Prostate gland (tissue), 2 donors: Measurements from ENCODE around the gene FNDC5. TPM values are rescaled to one million over a fixed set of nuclear protein-coding genes. Genes with fewer than 3 reads are reported as not detected.

ENCODE experiments used
- DNase-seq: peaks from one replicate; pipeline ENCODE4 v3.0.0-alpha.2; 2019; ENCODE audit warnings: low spot score
- H3K27ac ChIP-seq, 2 donors: fragments of 200-600 bp; sonication (generic); 2 replicates each; pipeline ENCODE4 v1.5.1; 2017 to 2019
- H3K27me3 ChIP-seq: fragments of 200-600 bp; sonication (generic); replicated peaks from 2 replicates; pipeline ENCODE4 v1.5.1; 2019; ENCODE audit not compliant: insufficient read depth
- H3K36me3 ChIP-seq, 2 donors: fragments of 200-600 bp; sonication (generic); 1 replicate in 1 of 2; 2 replicates in 1 of 2; pipeline versions ENCODE4 v1.5.1 to v1.8.1; 2017 to 2019
- H3K4me1 ChIP-seq: fragments of 200-600 bp; sonication (generic); replicated peaks from 2 replicates; pipeline ENCODE4 v1.5.1; 2019
- H3K4me3 ChIP-seq, 2 donors: fragments of 200-600 bp; sonication (generic); 2 replicates each; pipeline ENCODE4 v1.5.1; 2017 to 2019
- H3K9me3 ChIP-seq: fragments of 200-600 bp; sonication (generic); 2 replicates; pipeline ENCODE4 v1.5.1; 2017
- CTCF ChIP-seq, 4 experiments: fragments of 200-600 bp in 2 of 4; fragments of 450-650 bp in 2 of 4; sonication (generic) in 2 of 4; IDR thresholded peaks; 1 replicate in 3 of 4; 2 replicates in 1 of 4; pipeline ENCODE4 v1.5.1; 2016 to 2019; ENCODE audit warnings: antibody characterized with exemption in 4 of 4, mild to moderate bottlenecking in 2 of 4, moderate library complexity in 2 of 4
- POLR2A ChIP-seq: fragments of 450-650 bp; IDR thresholded peaks from one replicate; pipeline ENCODE4 v1.6.1; 2016; ENCODE audit warnings: antibody characterized with exemption, mild to moderate bottlenecking
- POLR2AphosphoS5 ChIP-seq: sonication (generic); formaldehyde crosslinking; IDR thresholded peaks from one replicate; pipeline ENCODE4 v1.6.1; 2017; ENCODE audit warnings: antibody characterized with exemption
- WGBS: methylation state at CpG from one replicate; pipeline ENCODE4 v1.1.5; 2018; 5-methylcytosine and 5-hydroxymethylcytosine counted together
- intact Hi-C: fragments of 100-400 bp; cut with DNase I; formaldehyde crosslinking; loops from one replicate; pipeline ENCODE4 v1.14.2; 2022
- total RNA-seq, 2 donors: library from RNA; depleted of rRNA; stranded (reverse); fragments of >200 nt; gene quantifications; one replicate each; pipeline ENCODE4 v1.1.0, GENCODE V29; 2016

FNDC5 gene
- total RNA-seq, 2 donors from 2014 or later: 1.5 to 19.1 TPM

- Histone ChIP-seq H3K36me3 (no peaks in the 10 kb centered on the region), H3K27me3 (no peaks in the 10 kb centered on the region), H3K27ac (no peak overlapping the region), H3K4me3 (no peak overlapping the region), H3K9me3 (no peaks in the 10 kb centered on the region), H3K4me1 (no peaks in the 10 kb centered on the region)
- WGBS: 93% methylated on average over 8 of the region's 8 CpGs
- no peak for TF ChIP-seq CTCF (IDR thresholded peaks at IDR 0.05)
- no peak for TF ChIP-seq POLR2A
- TF ChIP-seq POLR2AphosphoS5: no peak
- intact Hi-C loops: no loop called here
- DNase-seq: no peak
These were observed 6.2 kb downstream of the FNDC5 start for GRCh38 chr1:32864375-32865019.

DNA sequence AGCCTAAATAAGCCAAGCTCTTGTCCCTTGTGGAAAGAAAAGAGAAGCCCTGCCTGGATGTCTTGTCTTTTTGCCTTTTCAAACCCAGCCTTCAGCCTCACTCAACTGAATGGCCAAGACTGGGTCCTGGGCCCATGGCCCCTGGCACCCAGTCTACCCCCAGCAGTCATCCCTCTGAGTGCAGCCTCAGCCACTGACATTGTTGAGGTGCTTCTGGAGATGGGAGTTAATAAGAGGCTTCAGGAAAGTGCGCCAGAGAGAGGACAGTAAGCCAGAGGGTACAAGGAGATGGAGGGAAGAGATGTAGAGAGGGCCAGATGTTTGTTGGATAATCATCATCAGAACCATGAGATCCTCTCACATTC lies 6.8 kb downstream of the FNDC5 start:
- no peaks in the 10 kb centered on the region for H3K4me1 ChIP-seq
- H3K36me3 ChIP-seq: no peaks in the 10 kb centered on the region
- H3K27ac ChIP-seq: no peak overlapping the region
- H3K9me3 ChIP-seq: no peaks in the 10 kb centered on the region
- intact Hi-C loops: no loop called here
- no peak overlapping the region for H3K4me3 ChIP-seq
- DNase-seq: no peak
- TF ChIP-seq CTCF (IDR thresholded peaks at IDR 0.05) (no peak), POLR2AphosphoS5 (no peak), POLR2A (no peak)
- 93% methylated on average over 1 of the region's 1 CpG for WGBS
- H3K27me3 ChIP-seq: no peaks in the 10 kb centered on the region

DNA sequence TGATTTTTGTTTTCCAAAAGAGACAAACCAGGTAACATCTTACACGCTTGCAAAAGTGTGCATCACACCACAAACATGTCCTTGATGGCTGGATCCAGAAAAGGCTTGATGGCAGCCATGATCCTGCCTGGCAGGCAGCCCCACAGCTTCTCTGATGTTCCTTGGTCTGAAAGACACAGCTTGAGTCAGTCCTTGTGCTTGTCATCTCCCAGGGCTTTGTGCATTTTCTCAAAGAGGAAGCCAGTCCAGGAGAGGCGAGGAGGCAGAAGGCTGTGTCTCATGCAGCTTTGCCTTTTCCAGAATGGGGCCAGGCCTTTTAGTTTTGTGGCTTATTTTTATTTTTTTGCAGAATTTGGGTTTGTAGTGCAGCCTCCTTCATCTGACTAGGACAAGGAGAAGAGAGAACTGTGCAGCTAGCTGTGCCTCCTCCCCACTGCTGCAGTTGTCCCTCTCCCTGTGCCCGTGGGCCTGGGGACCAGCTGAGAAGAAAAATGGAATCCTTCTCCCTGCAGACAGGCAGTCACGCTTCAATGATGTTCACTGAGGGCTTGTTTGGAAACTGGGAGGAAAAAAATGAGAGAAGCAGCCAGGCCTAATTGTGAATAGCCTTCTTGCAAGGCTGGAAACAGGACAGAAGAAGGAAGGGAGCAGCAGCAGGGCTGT lies 7.4 kb downstream of the FNDC5 start:
- 89% methylated on average over 4 of the region's 4 CpGs for WGBS
- H3K4me3 ChIP-seq: no peak overlapping the region
- H3K27me3 ChIP-seq: no peaks in the 10 kb centered on the region
- DNase-seq: no peak
- no peak overlapping the region for H3K27ac ChIP-seq
- TF ChIP-seq POLR2AphosphoS5 (no peak), CTCF (IDR thresholded peaks at IDR 0.05) (no peak), POLR2A (no peak)
- no peaks in the 10 kb centered on the region for H3K9me3 ChIP-seq
- no peaks in the 10 kb centered on the region for H3K4me1 ChIP-seq
- intact Hi-C loops: no loop called here
- H3K36me3 ChIP-seq: no peaks in the 10 kb centered on the region

- Histone ChIP-seq H3K27me3 (no peaks in the 10 kb centered on the region), H3K27ac (no peak overlapping the region), H3K36me3 (no peaks in the 10 kb centered on the region), H3K4me1 (no peaks in the 10 kb centered on the region), H3K9me3 (no peaks in the 10 kb centered on the region), H3K4me3 (no peak overlapping the region)
- no peak for TF ChIP-seq CTCF (IDR thresholded peaks at IDR 0.05)
- no peak for TF ChIP-seq POLR2A
- TF ChIP-seq POLR2AphosphoS5: no peak
- no peak for DNase-seq
- 72% methylated on average over 3 of the region's 3 CpGs for WGBS
- intact Hi-C loops: no loop called here
These were observed 8.6 kb downstream of the FNDC5 start for GRCh38 chr1:32861904-32862695.
